A172 (cell line): Measurements from ENCODE around the gene ITGA2. TPM values are rescaled to one million over a fixed set of nuclear protein-coding genes. Genes with fewer than 3 reads are reported as not detected.

ENCODE experiments used
- DNase-seq: peaks from one replicate; pipeline ENCODE4 v3.0.0-alpha.2; 2015; ENCODE audit warnings: low spot score
- total RNA-seq: library from RNA; depleted of rRNA; stranded (reverse); fragments of >200 nt; shearing (Covaris generic); gene quantifications from 2 replicates; pipeline ENCODE4 v1.2.3, GENCODE V29; 2014

The ITGA2 gene
- total RNA-seq, 1 experiment from 2014 or later: 21.8 TPM

- DNase-seq: no peak
Observed at GRCh38 chr5:52988335-52989024, 672 bp upstream of the ITGA2 start.

- DNase-seq: peak; percentile 36
Observed at GRCh38 chr5:52989781-52990527, 802 bp downstream of the ITGA2 start.

- no peak for DNase-seq
Observed at GRCh38 chr5:52990528-52990925, 1.4 kb downstream of the ITGA2 start.

DNA sequence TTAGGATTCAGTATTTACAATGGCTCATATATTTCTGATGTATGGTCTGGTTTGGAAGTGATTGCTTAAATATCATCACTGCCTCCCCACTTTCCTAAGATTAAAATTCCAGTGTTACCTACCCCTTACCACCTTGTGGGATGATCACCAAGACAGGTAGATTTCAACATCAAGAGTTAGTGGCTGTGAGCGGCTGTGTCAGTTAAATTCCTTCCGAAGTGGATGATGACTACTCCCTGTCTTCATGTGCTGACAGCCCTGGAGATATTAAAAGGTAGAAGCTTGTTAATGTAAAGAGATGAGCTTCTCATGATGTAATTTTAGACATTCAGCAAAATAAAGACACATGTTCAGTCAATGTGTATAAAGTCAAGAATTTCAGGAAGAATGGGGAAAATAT lies 4.2 kb downstream of the ITGA2 start:
- DNase-seq: no peak

DNA sequence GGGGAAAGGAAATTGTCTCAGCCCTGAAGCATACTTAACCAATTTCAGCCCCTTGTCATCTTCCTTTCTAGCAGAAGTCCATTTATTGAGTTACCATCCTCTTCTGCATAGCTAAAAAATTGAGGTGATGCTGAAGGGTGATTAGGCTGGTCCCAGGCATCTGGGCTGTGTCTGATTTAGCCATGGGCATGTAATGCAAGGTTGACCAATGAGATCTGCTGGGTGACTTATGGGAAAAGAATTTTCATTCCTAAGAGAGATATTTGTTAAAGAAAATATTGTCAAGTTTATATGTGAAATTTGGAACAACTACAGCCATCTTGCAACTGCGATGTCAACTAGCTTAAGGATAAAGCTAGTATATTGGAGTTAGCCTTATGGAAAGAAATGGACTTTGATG lies 5.1 kb downstream of the ITGA2 start:
- DNase-seq: no peak

GRCh38 chr5:52995095-52995494 lies 5.9 kb downstream of the ITGA2 start:
- no peak for DNase-seq

GRCh38 chr5:52995914-52996313 lies 6.8 kb downstream of the ITGA2 start:
- DNase-seq: no peak

DNA sequence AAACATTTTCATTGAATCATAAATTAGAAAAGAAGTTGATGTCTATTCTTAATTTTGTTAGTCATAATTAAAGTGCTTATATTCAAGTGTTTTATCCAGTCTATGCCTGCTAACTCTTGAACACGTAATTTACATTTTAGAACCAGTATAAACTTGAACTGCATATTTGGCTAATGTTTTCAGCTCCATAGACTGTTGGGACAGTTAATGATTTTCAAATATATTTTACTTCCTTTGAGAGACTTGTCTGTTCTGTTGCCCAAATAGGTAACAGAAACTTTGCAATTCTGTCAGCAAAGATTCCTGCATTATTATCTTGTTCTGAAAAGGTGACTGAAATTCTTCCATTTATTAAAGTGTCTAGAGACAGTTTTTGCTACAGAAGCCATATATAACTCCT lies 7.8 kb downstream of the ITGA2 start:
- no peak for DNase-seq

DNA sequence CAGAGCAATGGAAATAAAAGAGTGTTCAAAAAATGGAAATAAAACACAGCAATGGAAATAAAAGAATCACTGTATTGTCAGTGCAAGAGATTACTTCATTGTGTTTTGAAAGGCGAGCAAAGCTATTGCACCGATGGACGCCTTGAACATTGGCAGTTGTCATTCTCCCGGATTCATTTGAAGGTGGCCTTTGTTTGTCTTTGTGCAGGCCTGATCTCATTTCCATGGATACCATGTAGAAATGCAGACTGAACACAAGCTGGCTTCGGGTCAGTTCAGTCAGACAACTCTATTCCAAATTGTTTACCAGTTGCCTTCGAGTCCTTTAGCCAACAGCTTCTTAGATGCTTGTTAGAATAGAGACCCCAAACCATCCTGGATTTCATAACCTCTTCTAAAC lies 8.3 kb downstream of the ITGA2 start:
- DNase-seq: no peak

DNA sequence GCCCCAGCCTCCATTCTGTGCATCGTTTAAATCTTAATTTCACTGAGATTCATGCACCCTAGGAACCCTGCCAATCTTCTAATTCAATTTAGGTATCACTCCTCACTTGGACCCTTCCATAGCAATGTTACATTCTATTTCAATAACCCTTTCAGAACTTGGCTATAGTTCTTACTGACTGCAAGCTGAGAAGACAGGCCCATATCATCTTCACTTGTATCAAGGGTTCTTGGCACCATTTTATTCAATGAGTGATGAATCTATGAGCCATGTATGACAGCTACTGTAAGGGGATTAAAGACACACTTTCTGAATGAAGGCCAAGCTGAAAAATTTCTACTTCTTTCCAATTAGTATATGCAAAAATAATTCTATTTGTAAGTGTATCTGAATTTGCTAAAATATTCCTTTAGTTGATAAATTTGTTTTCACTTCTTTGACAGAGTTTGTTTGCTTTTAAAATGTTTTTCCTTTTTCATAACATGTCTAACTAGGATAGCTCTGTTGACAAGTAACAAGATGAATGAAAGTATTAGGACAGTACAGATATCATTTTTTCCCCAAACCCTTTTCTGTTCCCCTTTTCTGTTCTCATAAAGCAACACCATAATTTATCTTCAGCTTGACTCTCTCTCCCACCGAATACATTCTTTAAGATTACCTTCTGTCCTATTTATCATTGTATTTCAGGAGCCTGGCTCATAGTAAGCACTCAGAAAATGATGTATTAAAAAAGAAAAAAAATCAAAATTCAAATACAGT lies 9.6 kb downstream of the ITGA2 start:
- no peak for DNase-seq

- DNase-seq: no peak
Observed at GRCh38 chr5:52999344-52999949, 10.3 kb downstream of the ITGA2 start.

GRCh38 chr5:53001541-53001940 lies 12.4 kb downstream of the ITGA2 start:
- DNase-seq: no peak

- no peak for DNase-seq
Observed at GRCh38 chr5:53002491-53002890, 13.3 kb downstream of the ITGA2 start.

DNA sequence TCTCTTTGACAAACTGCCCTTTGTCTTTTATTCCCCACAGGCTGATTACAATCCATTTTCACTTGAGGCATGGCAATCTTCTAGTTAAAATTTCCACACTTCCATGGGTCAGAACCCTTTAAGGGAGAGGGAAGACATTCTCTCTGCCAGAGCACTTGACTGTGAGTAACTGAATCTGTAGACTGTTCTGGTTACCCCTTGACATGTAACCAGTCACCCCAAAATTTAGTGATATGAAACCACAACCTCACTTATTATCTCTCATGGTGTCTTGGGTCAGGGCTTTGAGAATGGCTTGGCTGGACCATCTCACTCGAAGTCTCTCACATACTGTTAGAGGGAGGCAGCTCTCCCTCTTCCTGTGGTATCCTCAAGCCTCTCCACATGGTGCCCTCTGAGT lies 14.0 kb downstream of the ITGA2 start:
- DNase-seq: no peak

GRCh38 chr5:53006911-53007890 lies 18.0 kb downstream of the ITGA2 start:
- DNase-seq: no peak

GRCh38 chr5:53008751-53009150 lies 19.6 kb downstream of the ITGA2 start:
- peak; percentile 69 for DNase-seq

- DNase-seq: no peak
Observed at GRCh38 chr5:53009816-53010215, 20.7 kb downstream of the ITGA2 start.

- no peak for DNase-seq
Observed at GRCh38 chr5:53010814-53011213, 21.7 kb downstream of the ITGA2 start.

GRCh38 chr5:53011233-53011632 lies 22.1 kb downstream of the ITGA2 start:
- no peak for DNase-seq

GRCh38 chr5:53013857-53014256 lies 24.7 kb downstream of the ITGA2 start:
- DNase-seq: no peak

- no peak for DNase-seq
Observed at GRCh38 chr5:53017383-53017782, 28.2 kb downstream of the ITGA2 start.
